K562 (cell line): ENCODE measurements around the gene DYNLT3.

Experiments used
- BRCA1 ChIP-seq, 2 experiments: fragments of 450-650 bp in 1 of 2; sonication (generic) in 1 of 2; formaldehyde crosslinking in 1 of 2; IDR thresholded peaks; 2 replicates each; pipeline versions ENCODE4 v1.5.0 to v1.6.1; 2017 to 2020; ENCODE audit warnings: mild to moderate bottlenecking in 1 of 2, missing genetic modification reagents in 1 of 2
- CC2D1A ChIP-seq: fragments of 450-650 bp; IDR thresholded peaks from 2 replicates; pipeline ENCODE4 v1.6.1; 2017; ENCODE audit warnings: mild to moderate bottlenecking
- CREB5 ChIP-seq: fragments of 250-450 bp; sonication (Bioruptor Pico); IDR thresholded peaks from 2 replicates; pipeline ENCODE4 v1.5.0; 2020; ENCODE audit warnings: mild to moderate bottlenecking
- CTCF ChIP-seq, 3 experiments: IDR thresholded peaks in 2 of 3; conservative IDR thresholded peaks in 1 of 3; 2 replicates each; pipeline ENCODE4 v1.5.1; 2011 to 2012; ENCODE audit warnings: low read length in 3 of 3, mild to moderate bottlenecking in 3 of 3, control low read depth in 2 of 3, improper control_type of control experiment in 1 of 3, inconsistent platforms in 1 of 3, low read depth in 1 of 3, mixed read lengths in 1 of 3, moderate library complexity in 1 of 3; ENCODE audit not compliant: insufficient read depth in 2 of 3
- ELF1 ChIP-seq: fragments of 200-800 bp; sonication (Bioruptor generic); IDR thresholded peaks from 2 replicates; pipeline ENCODE4 v1.6.1; 2016; ENCODE audit warnings: missing genetic modification characterization, missing compliant biosample characterization
- ETV5 ChIP-seq: sonication (generic); formaldehyde crosslinking; IDR thresholded peaks from 2 replicates; pipeline ENCODE4 v1.4.0; 2020; ENCODE audit warnings: low read depth, mild to moderate bottlenecking, missing genetic modification reagents
- JUNB ChIP-seq: fragments of 450-650 bp; formaldehyde crosslinking; conservative IDR thresholded peaks from 2 replicates; pipeline ENCODE4 v1.4.0; 2020; ENCODE audit warnings: mild to moderate bottlenecking
- MXD1 ChIP-seq: fragments of 250-450 bp; sonication (Bioruptor Pico); IDR thresholded peaks from 2 replicates; pipeline ENCODE4 v1.8.0; 2021; ENCODE audit warnings: borderline replicate concordance, mild to moderate bottlenecking, moderate library complexity; ENCODE audit not compliant: poor library complexity, severe bottlenecking
- NCOA1 ChIP-seq: fragments of 450-650 bp; IDR thresholded peaks from 2 replicates; pipeline ENCODE4 v1.6.1; 2016; ENCODE audit warnings: low read depth
- NKRF ChIP-seq: fragments of 450-650 bp; IDR thresholded peaks from 2 replicates; pipeline ENCODE4 v1.6.1; 2016; ENCODE audit warnings: borderline replicate concordance
- POLR2A ChIP-seq: fragments of 450-650 bp; conservative IDR thresholded peaks from 2 replicates; pipeline ENCODE4 v1.6.1; 2016
- POLR2AphosphoS5 ChIP-seq: IDR thresholded peaks from 2 replicates; pipeline ENCODE4 v1.6.1; 2011; ENCODE audit warnings: mild to moderate bottlenecking, low read depth, low read length, moderate library complexity; ENCODE audit not compliant: control insufficient read depth, insufficient read depth
- TCF7L2 ChIP-seq: fragments of 150-350 bp; IDR thresholded peaks from 2 replicates; pipeline ENCODE4 v1.6.1; 2016; ENCODE audit warnings: low read depth, mild to moderate bottlenecking, low read length, moderate library complexity
- ZSCAN32 ChIP-seq: fragments of 450-650 bp; formaldehyde crosslinking; IDR thresholded peaks from 2 replicates; pipeline ENCODE4 v1.4.0; 2020; ENCODE audit warnings: mild to moderate bottlenecking, moderate library complexity

- no peak for TF ChIP-seq MXD1
- TF ChIP-seq ELF1 (tag) = no peak
- TF ChIP-seq POLR2AphosphoS5 = no peak
- TF ChIP-seq CTCF (IDR thresholded peaks at IDR 0.05 in 2 of 3, conservative IDR thresholded peaks at IDR 0.05 in 1 of 3; ENCODE audit: insufficient read depth in 2 of 3, low read depth in 1 of 3, low read length in 3 of 3) = no peak
- TF ChIP-seq NCOA1 = no peak
- TF ChIP-seq ETV5 = no peak
- TF ChIP-seq JUNB (CRISPR knock-in tag) = no peak
- no peak for TF ChIP-seq CC2D1A
- no peak for TF ChIP-seq POLR2A
- TF ChIP-seq NKRF = no peak
- no peak for TF ChIP-seq CREB5 (CRISPR knock-in tag)
- no peak for TF ChIP-seq BRCA1 (IDR thresholded peaks at IDR 0.05)
- no peak for TF ChIP-seq BRCA1 (CRISPR knock-in tag; IDR thresholded peaks at IDR 0.05)
- TF ChIP-seq ZSCAN32 (CRISPR knock-in tag) = no peak
- no peak for TF ChIP-seq TCF7L2
Measured at GRCh38 chrX:37809970-37810369, 37.4 kb downstream of the DYNLT3 start.
